Panc1 (cell line): ENCODE results near the gene SCAMP1. TPM values are rescaled to one million over a fixed set of nuclear protein-coding genes. Genes with fewer than 3 reads are reported as not detected.
A peak's percentile ranks its signal among the peaks of the same experiment; 100 is the strongest.

Experiments
- ATAC-seq: fragments of 200-7000 bp; cut with Tn5 transposase; 2 replicates; pipeline ENCODE4 v1.9.1; 2020; ENCODE audit warnings: mild to moderate bottlenecking, moderate library complexity
- BruUV-seq: library from RNA; stranded (reverse); fragments of 400-500 nt; replicated peaks from 2 replicates; lab custom pipeline; 2021; lab: Mats Ljungman, UMichigan
- CTCF ChIA-PET: fragments of 300-600 bp; sonication (Branson Sonifier 250); formaldehyde crosslinking; loops from one replicate; lab custom pipeline; 2022; ENCODE audit warnings: antibody characterized with exemption; lab: Charles Lee
- POLR2A ChIA-PET: fragments of 300-600 bp; sonication (Branson Sonifier 250); formaldehyde crosslinking; loops from one replicate; lab custom pipeline; 2022; ENCODE audit warnings: antibody characterized with exemption; lab: Charles Lee
- DNase-seq: peaks from one replicate; pipeline ENCODE4 v3.0.0-alpha.2; 2010; ENCODE audit warnings: low read depth, low spot score
- H3K27ac ChIP-seq: 2 replicates; pipeline ENCODE4 v1.5.1; 2011; ENCODE audit warnings: mild to moderate bottlenecking, low read length, inconsistent platforms
- H3K27me3 ChIP-seq: fragments of 200-500 bp; sonication (Bioruptor generic); 2 replicates; pipeline ENCODE4 v1.6.0; 2014; ENCODE audit warnings: low read length, inconsistent platforms; ENCODE audit not compliant: control insufficient read depth, insufficient read depth
- H3K36me3 ChIP-seq: fragments of 200-500 bp; sonication (Bioruptor generic); 2 replicates; pipeline ENCODE4 v1.5.1; 2014; ENCODE audit warnings: inconsistent platforms, mild to moderate bottlenecking, low read length, moderate library complexity; ENCODE audit not compliant: control insufficient read depth, insufficient read depth
- H3K4me1 ChIP-seq: 2 replicates; pipeline ENCODE4 v1.5.1; 2011; ENCODE audit warnings: inconsistent platforms, mild to moderate bottlenecking, low read length, moderate library complexity; ENCODE audit not compliant: control insufficient read depth, insufficient read depth
- H3K4me3 ChIP-seq, 2 experiments: 2 replicates each; pipeline ENCODE4 v1.5.1; 2011 to 2012; ENCODE audit warnings: low read depth in 2 of 2, low read length in 2 of 2, mild to moderate bottlenecking in 2 of 2, inconsistent platforms in 1 of 2, moderate library complexity in 1 of 2
- H3K9me3 ChIP-seq: fragments of 200-500 bp; sonication (Bioruptor generic); 2 replicates; pipeline ENCODE4 v1.5.1; 2014; ENCODE audit warnings: low read depth, mild to moderate bottlenecking, inconsistent platforms, low read length, moderate library complexity; ENCODE audit not compliant: control insufficient read depth, insufficient read depth
- CTCF ChIP-seq: fragments of 450-650 bp; IDR thresholded peaks from 2 replicates; pipeline ENCODE4 v1.5.1; 2017; ENCODE audit warnings: mild to moderate bottlenecking
- POLR2AphosphoS5 ChIP-seq: IDR thresholded peaks from 2 replicates; pipeline ENCODE4 v1.6.1; 2012; ENCODE audit warnings: mild to moderate bottlenecking, low read depth, low read length, moderate library complexity
- SIN3A ChIP-seq: IDR thresholded peaks from 2 replicates; pipeline ENCODE4 v1.6.1; 2012; ENCODE audit warnings: low read depth, mild to moderate bottlenecking, low read length, moderate library complexity, borderline replicate concordance; ENCODE audit not compliant: insufficient read depth
- TCF7L2 ChIP-seq: IDR thresholded peaks from 2 replicates; pipeline ENCODE4 v1.6.1; 2011; ENCODE audit warnings: mild to moderate bottlenecking, low read depth, low read length, inconsistent platforms
- in situ Hi-C: cut with HindIII; loops from 2 replicates; pipeline ENCODE4 v1.10.0; 2016; ENCODE audit warnings: low sequenced_read_pairs, low pct_unique_long_range_greater_than_20kb
- intact Hi-C: fragments of 100-400 bp; cut with micrococcal nuclease; formaldehyde crosslinking; loops from one replicate; pipeline ENCODE4 v1.10.0; 2022; ENCODE audit not compliant: unreplicated experiment
- total RNA-seq: library from RNA; stranded (reverse); gene quantifications from one replicate; pipeline ENCODE4 v1.2.1, GENCODE V29; 2021; ENCODE audit not compliant: unreplicated experiment
- TF ChIP-seq, protein P1 (sequence below), 2 experiments: IDR thresholded peaks; 2 replicates each; pipeline ENCODE4 v1.6.1; 2011 to 2012; ENCODE audit warnings: low read depth in 2 of 2, control low read depth in 1 of 2, low read length in 1 of 2, mild to moderate bottlenecking in 1 of 2, moderate library complexity in 1 of 2; ENCODE audit not compliant: insufficient read depth in 1 of 2

The SCAMP1 gene
- total RNA-seq, 1 experiment from 2014 or later, result 51.3 TPM

DNA sequence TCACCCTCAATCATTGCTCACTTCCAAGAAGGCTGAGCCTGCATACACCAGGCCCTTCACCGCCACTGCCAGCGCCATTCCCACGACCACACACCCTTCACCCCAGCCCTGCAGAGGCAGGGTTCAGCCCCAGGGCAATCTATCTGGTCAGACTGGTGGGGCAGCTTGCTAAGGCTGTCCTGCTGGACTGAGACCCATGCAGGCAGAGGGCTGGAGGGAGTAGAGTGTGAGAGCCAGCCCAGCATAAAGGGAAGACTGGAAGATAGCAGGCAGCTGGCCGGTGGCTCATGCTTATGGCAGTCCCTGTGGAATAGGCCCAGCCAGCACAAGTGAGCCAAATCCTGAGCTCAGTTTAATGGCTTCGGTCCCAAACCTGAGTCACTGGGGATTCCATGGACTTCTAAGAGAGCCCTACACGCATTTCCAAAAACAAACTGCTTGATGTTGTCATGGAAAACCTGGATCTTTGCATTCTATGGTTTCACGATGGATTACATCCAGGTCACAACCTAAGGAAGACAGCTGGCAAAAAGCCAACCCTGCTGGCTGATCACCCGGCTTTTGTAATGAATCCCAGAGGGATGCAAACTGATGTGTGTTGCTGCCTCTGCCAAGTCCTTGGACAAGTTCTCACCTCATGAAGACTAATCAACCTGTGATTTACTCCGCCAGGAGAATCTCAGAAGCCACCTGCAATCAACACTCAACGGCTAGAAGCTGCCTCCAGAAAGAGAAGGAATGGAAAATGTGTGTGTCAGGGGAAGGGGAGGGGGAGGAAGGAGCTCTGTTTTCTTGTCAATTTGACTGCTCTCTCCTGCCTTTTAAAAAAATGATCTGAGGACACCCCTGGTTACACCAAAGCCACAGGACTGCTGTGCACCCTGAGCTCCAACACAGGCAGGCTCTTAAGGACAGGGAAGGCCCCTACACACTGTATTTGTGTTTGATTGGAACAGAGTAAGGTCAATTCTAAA is 144.6 kb downstream of the SCAMP1 start:
- Histone ChIP-seq H3K27me3 (no peaks in the 10 kb centered on the region), H3K4me1 (peaks cover 8% of the 10 kb centered on the region; the same call in 1 of the 2 replicates), H3K27ac (no peak overlapping the region), H3K4me3 (no peak overlapping the region), H3K9me3 (no peaks in the 10 kb centered on the region), H3K36me3 (no peaks in the 10 kb centered on the region)
- in situ Hi-C loops, result no loop called here
- TF ChIP-seq CTCF, result no peak
- TF ChIP-seq, protein P1, sequence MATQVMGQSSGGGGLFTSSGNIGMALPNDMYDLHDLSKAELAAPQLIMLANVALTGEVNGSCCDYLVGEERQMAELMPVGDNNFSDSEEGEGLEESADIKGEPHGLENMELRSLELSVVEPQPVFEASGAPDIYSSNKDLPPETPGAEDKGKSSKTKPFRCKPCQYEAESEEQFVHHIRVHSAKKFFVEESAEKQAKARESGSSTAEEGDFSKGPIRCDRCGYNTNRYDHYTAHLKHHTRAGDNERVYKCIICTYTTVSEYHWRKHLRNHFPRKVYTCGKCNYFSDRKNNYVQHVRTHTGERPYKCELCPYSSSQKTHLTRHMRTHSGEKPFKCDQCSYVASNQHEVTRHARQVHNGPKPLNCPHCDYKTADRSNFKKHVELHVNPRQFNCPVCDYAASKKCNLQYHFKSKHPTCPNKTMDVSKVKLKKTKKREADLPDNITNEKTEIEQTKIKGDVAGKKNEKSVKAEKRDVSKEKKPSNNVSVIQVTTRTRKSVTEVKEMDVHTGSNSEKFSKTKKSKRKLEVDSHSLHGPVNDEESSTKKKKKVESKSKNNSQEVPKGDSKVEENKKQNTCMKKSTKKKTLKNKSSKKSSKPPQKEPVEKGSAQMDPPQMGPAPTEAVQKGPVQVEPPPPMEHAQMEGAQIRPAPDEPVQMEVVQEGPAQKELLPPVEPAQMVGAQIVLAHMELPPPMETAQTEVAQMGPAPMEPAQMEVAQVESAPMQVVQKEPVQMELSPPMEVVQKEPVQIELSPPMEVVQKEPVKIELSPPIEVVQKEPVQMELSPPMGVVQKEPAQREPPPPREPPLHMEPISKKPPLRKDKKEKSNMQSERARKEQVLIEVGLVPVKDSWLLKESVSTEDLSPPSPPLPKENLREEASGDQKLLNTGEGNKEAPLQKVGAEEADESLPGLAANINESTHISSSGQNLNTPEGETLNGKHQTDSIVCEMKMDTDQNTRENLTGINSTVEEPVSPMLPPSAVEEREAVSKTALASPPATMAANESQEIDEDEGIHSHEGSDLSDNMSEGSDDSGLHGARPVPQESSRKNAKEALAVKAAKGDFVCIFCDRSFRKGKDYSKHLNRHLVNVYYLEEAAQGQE (IDR thresholded peaks at IDR 0.05; ENCODE audit: insufficient read depth in 1 of 2, low read depth in 2 of 2, low read length in 1 of 2), result no peak
- POLR2A ChIA-PET, result interaction anchor here (0.6 kb wide), 1 partner anchor 18 kb away, joined by 3 read pairs; no protein-coding TSS in a partner anchor
- ATAC-seq, result peak; percentile 87
- intact Hi-C loops, result no loop called here
- CTCF ChIA-PET, result no interaction called here
- BruUV-seq, result no TSS peak
- no peak for DNase-seq

DNA sequence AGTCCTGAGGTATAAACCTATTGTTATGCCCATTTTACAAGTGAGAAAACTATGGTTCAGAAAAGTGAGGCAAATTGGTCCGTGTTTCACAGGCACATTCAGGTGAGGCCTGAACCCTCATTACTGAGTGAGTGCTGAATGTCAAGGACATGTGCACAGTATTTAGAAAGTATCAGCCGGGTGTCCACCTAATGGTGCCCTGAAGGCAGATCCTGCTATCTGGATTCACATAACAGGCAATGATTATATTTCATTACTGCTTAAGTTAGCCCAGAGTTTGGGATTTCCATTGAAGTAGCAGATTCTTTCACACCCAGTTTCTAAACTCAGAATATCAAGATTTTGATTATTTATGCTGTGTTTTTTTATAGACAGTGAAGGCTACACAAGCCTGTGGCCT is 145.4 kb downstream of the SCAMP1 start:
- intact Hi-C loops, result no loop called here
- BruUV-seq, result no TSS peak

More for the DNA sequence above, 145.4 kb downstream of the SCAMP1 start:
- DNase-seq, result no peak
- TF ChIP-seq POLR2AphosphoS5 (no peak), CTCF (no peak), TCF7L2 (no peak), SIN3A (no peak)
- TF ChIP-seq, protein P1 (IDR thresholded peaks at IDR 0.05; ENCODE audit: insufficient read depth in 1 of 2, low read depth in 2 of 2, low read length in 1 of 2), result no peak
- ChIA-PET CTCF (no interaction called here), POLR2A (no interaction called here)
- Histone ChIP-seq H3K27ac (no peak overlapping the region), H3K9me3 (no peaks in the 10 kb centered on the region), H3K4me3 (no peak overlapping the region), H3K36me3 (no peaks in the 10 kb centered on the region), H3K27me3 (no peaks in the 10 kb centered on the region), H3K4me1 (peaks cover 8% of the 10 kb centered on the region; the same call in 1 of the 2 replicates)
- in situ Hi-C loops, result no loop called here
- no peak for ATAC-seq
